Thyroid gland (tissue), 4 donors: ENCODE measurements around the gene ZNF524. TPM values are rescaled to one million over a fixed set of nuclear protein-coding genes. Genes with fewer than 3 reads are reported as not detected.
A peak's percentile ranks its signal among the peaks of the same experiment; 100 is the strongest.

ENCODE experiments used
- DNase-seq, 2 donors: peaks; one replicate each; pipeline ENCODE4 v3.0.0-alpha.2; 2019
- H3K27ac ChIP-seq, 3 donors: fragments of 200-600 bp; sonication (generic); 1 replicate in 2 of 3; 2 replicates in 1 of 3; pipeline ENCODE4 v1.5.1; 2016 to 2019; ENCODE audit warnings: mild to moderate bottlenecking in 1 of 3, moderate library complexity in 1 of 3
- H3K27me3 ChIP-seq: fragments of 200-600 bp; sonication (generic); one replicate; pipeline ENCODE4 v1.5.1; 2019
- H3K36me3 ChIP-seq, 2 donors: fragments of 200-600 bp; sonication (generic); one replicate each; pipeline ENCODE4 v1.5.1; 2016 to 2019
- H3K4me1 ChIP-seq, 2 donors: fragments of 200-600 bp; sonication (generic); one replicate each; pipeline ENCODE4 v1.5.1; 2017 to 2019
- H3K4me3 ChIP-seq, 3 donors: fragments of 200-600 bp; sonication (generic); replicated peaks in 1 of 3; 1 replicate in 2 of 3; 2 replicates in 1 of 3; pipeline ENCODE4 v1.5.1; 2016; ENCODE audit warnings: mild to moderate bottlenecking in 1 of 3
- H3K9me3 ChIP-seq: fragments of 200-600 bp; sonication (generic); one replicate; pipeline ENCODE4 v1.5.1; 2017
- CTCF ChIP-seq, 6 experiments: fragments of 200-600 bp in 3 of 6; fragments of 450-650 bp in 3 of 6; sonication (generic) in 3 of 6; IDR thresholded peaks; one replicate each; pipeline ENCODE4 v1.5.1; 2016 to 2019; ENCODE audit warnings: antibody characterized with exemption in 6 of 6, mild to moderate bottlenecking in 2 of 6, inconsistent platforms in 1 of 6, moderate library complexity in 1 of 6
- POLR2A ChIP-seq, 2 donors: fragments of 450-650 bp; IDR thresholded peaks; one replicate each; pipeline ENCODE4 v1.6.1; 2017; ENCODE audit warnings: antibody characterized with exemption in 2 of 2, mild to moderate bottlenecking in 2 of 2, moderate library complexity in 1 of 2
- WGBS, 2 donors: methylation state at CpG; one replicate each; pipeline ENCODE4 v1.1.5; 2017; 5-methylcytosine and 5-hydroxymethylcytosine counted together
- intact Hi-C: fragments of 100-400 bp; cut with DNase I; formaldehyde crosslinking; loops from one replicate; pipeline ENCODE4 v1.15.1; 2023
- total RNA-seq, 4 donors: library from RNA; depleted of rRNA; stranded (reverse); fragments of >200 nt; gene quantifications; one replicate each; pipeline ENCODE4 v1.2.3, GENCODE V29; 2016

ZNF524 gene
- total RNA-seq, 4 donors from 2014 or later: 13.0 to 34.2 (median 28.9) TPM

DNA sequence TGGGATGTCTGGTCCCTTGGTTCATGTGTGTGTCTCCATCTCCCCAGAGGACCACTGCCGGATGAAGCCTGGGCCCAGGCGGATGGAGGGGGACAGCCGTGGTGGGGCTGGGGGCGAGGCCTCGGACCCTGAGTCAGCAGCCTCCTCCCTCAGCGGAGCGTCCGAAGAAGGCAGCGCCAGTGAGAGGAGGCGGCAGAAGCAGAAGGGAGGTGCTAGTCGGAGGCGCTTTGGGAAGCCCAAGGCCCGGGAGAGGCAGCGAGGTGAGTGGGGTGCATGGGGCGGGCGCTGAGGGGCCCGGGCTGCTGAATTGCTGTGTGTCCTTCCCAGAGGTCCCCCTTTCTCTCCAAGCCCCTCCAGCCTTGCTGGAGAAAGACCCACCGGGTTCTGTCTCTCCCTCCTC lies 51.1 kb downstream of the ZNF524 start:
- H3K4me1 ChIP-seq: peaks cover 29 to 30% of the 10 kb centered on the region in 2 donors
- no peak for TF ChIP-seq POLR2A (IDR thresholded peaks at IDR 0.05)
- TF ChIP-seq CTCF (IDR thresholded peaks at IDR 0.05): no peak
- H3K36me3 ChIP-seq: no peaks in the 10 kb centered on the region
- H3K9me3 ChIP-seq: no peaks in the 10 kb centered on the region
- WGBS, 2 donors: 87 to 92% methylated on average over 18 of the region's 18 CpGs
- no peak overlapping the region for H3K27ac ChIP-seq
- DNase-seq: no peak
- no peaks in the 10 kb centered on the region for H3K27me3 ChIP-seq
- intact Hi-C loops: loop anchor here (10.0 kb wide), 1 partner anchor 266 kb away; the partner anchor contains the start of genes RPL28 and TMEM238
- H3K4me3 ChIP-seq: no peak overlapping the region

DNA sequence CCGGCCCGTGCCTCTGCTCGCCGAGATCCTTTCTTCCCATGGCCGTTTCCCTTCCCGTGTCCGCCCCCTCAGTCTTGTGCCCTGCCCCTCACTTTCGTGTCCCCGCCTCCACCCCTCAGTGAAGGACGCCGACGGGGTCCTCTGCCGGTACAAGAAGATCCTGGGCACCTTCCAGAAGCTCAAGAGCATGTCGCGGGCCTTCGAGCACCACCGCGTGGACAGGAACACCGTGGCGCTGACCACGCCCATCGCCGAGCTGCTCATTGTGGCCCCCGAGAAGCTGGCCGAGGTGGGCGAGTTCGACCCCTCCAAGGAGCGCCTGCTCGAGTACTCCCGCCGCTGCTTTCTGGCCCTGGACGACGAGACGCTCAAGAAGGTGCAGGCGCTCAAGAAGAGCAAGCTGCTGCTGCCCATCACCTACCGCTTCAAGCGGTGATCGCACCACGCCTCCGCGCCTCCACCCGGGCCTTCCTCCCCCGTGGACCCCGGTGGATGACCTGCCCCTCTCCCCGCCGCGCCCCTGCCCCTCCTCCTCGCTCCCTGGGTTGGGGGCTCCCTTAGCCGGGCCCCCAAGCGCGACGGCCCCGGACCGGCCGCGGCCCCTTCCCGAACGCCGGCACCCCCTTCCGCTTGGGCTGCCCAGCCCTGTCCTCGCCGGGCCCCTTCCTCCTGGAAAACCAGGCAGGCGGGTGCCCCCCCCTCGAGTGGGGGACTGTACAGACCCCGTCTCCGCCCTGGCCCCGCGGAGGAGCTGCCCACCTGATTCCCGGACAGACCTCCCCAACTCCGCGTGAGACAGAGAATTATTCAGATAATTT lies 52.4 kb downstream of the ZNF524 start:
- Histone ChIP-seq H3K27me3 (no peaks in the 10 kb centered on the region), H3K4me1 (peaks cover 34 to 36% of the 10 kb centered on the region in 2 donors), H3K36me3 (no peaks in the 10 kb centered on the region), H3K9me3 (no peaks in the 10 kb centered on the region), H3K27ac (no peak overlapping the region), H3K4me3 (no peak overlapping the region)
- TF ChIP-seq POLR2A (IDR thresholded peaks at IDR 0.05): no peak
- TF ChIP-seq CTCF (IDR thresholded peaks at IDR 0.05): no peak
- intact Hi-C loops: loop anchor here (10.0 kb wide), 1 partner anchor 268 kb away; the partner anchor contains the start of genes RPL28 and TMEM238
- WGBS, 2 donors: 73 to 76% methylated on average over 55 to 62 of the region's 71 CpGs
- DNase-seq: peak in 1 of 2 donors; percentile 38

Other genes with a start within 250 kb of the ZNF524 start
- under 1 TPM in 1 of 4 donors, not detected in 3; 0.94 TPM for gene COX6B2, start 245.6 kb upstream of the ZNF524 start, total RNA-seq
- not detected for gene GARIN5B, start 237.0 kb upstream of the ZNF524 start, total RNA-seq
- not detected for gene IL11, start 229.8 kb upstream of the ZNF524 start, total RNA-seq
- not detected for gene TMEM190, start 223.5 kb upstream of the ZNF524 start, total RNA-seq
- gene TMEM238, start 216.0 kb upstream of the ZNF524 start, total RNA-seq: 10 to 100 TPM in 3 of 4 donors, 1 to 10 TPM in 1; 6.3 to 73.5 (median 31.2) TPM
- 100 to 1,000 TPM; 156 to 404 (median 205) TPM for gene RPL28, start 214.4 kb upstream of the ZNF524 start, total RNA-seq
- gene UBE2S, start 192.5 kb upstream of the ZNF524 start, total RNA-seq: 10 to 100 TPM in 2 of 4 donors, 1 to 10 TPM in 2; 5.7 to 13.3 (median 9.8) TPM
- gene SHISA7, start 157.0 kb upstream of the ZNF524 start, total RNA-seq: not detected
- 100 to 1,000 TPM in 2 of 4 donors, 10 to 100 TPM in 2; 52.1 to 178 (median 100) TPM for gene ISOC2, start 138.6 kb upstream of the ZNF524 start, total RNA-seq
- gene C19orf85, start 135.5 kb upstream of the ZNF524 start, total RNA-seq: not detected
- gene ZNF628, start 123.7 kb upstream of the ZNF524 start, total RNA-seq: 10 to 100 TPM in 2 of 4 donors, 1 to 10 TPM in 2; 2.1 to 12.0 (median 6.5) TPM
- gene NAT14, start 115.1 kb upstream of the ZNF524 start, total RNA-seq: 10 to 100 TPM in 2 of 4 donors, 1 to 10 TPM in 2; 5.1 to 28.3 (median 12.2) TPM
- 1 to 10 TPM; 1.7 to 2.9 (median 2.2) TPM for gene SSC5D, start 111.9 kb upstream of the ZNF524 start, total RNA-seq
- gene SBK2, start 63.2 kb upstream of the ZNF524 start, total RNA-seq: not detected
- gene SBK3, start 54.7 kb upstream of the ZNF524 start, total RNA-seq: 10 to 100 TPM in 1 of 4 donors, under 1 TPM in 1, not detected in 2; 0.94 to 14.8 TPM
- gene ZNF579, start 19.4 kb upstream of the ZNF524 start, total RNA-seq: 1 to 10 TPM; 4.0 to 7.5 (median 6.6) TPM
- gene FIZ1, start 771 bp upstream of the ZNF524 start, total RNA-seq: 10 to 100 TPM in 3 of 4 donors, 1 to 10 TPM in 1; 9.0 to 18.5 (median 14.0) TPM
- gene ZNF865, start 5.4 kb downstream of the ZNF524 start, total RNA-seq: 10 to 100 TPM in 2 of 4 donors, 1 to 10 TPM in 2; 5.5 to 12.6 (median 9.1) TPM
- gene ZNF784, start 24.3 kb downstream of the ZNF524 start, total RNA-seq: 10 to 100 TPM in 1 of 4 donors, 1 to 10 TPM in 3; 5.1 to 10.0 (median 8.7) TPM
- 10 to 100 TPM; 29.9 to 61.1 (median 44.8) TPM for gene ZNF580, start 40.7 kb downstream of the ZNF524 start, total RNA-seq
- 10 to 100 TPM; 11.1 to 23.9 (median 15.8) TPM for gene ZNF581, start 43.4 kb downstream of the ZNF524 start, total RNA-seq
- gene CCDC106, start 47.9 kb downstream of the ZNF524 start, total RNA-seq: 10 to 100 TPM; 11.2 to 23.2 (median 20.7) TPM
- 100 to 1,000 TPM in 1 of 4 donors, 10 to 100 TPM in 3; 68.4 to 115 (median 85.7) TPM for gene U2AF2, start 54.7 kb downstream of the ZNF524 start, total RNA-seq
- 100 to 1,000 TPM in 1 of 4 donors, 10 to 100 TPM in 3; 34.8 to 102 (median 72.2) TPM for gene EPN1, start 74.9 kb downstream of the ZNF524 start, total RNA-seq
- gene NLRP9, start 138.1 kb downstream of the ZNF524 start, total RNA-seq: not detected
- not detected for gene RFPL4A, start 158.8 kb downstream of the ZNF524 start, total RNA-seq
- under 1 TPM in 1 of 4 donors, not detected in 3; 0.33 TPM for gene RFPL4AL1, start 168.8 kb downstream of the ZNF524 start, total RNA-seq
- gene NLRP11, start 231.7 kb downstream of the ZNF524 start, total RNA-seq: not detected
- gene NLRP4, start 236.3 kb downstream of the ZNF524 start, total RNA-seq: not detected